ENCODE measurements around the gene PLPP3. TPM values are rescaled to one million over a fixed set of nuclear protein-coding genes. Genes with fewer than 3 reads are reported as not detected.

Gene PLPP3
- total and polyA plus RNA-seq, 12 donors: 11.7 to 156 (median 96.1) TPM

DNA sequence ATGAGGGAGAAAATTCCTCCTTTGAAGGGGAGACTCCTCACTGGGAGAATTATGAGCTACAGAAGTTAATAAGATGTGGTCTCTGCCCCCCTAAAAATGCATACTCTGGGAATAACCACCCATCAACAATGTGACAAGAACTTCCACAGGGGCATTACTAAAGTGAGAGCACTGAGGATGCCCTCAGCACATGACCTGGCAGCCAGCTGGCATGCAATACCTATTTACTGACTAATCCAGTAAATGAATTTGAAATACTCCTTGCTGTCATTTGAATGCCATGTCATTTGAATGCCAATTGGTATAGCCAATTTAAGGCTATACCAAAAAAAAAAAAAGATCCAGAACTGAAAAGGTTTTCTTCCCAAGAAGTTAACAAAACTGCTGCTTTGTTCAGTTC is 30.8 kb downstream of the PLPP3 start:
- no peak for TF ChIP-seq POLR2A (IDR thresholded peaks at IDR 0.05)
- TF ChIP-seq, protein P1, sequence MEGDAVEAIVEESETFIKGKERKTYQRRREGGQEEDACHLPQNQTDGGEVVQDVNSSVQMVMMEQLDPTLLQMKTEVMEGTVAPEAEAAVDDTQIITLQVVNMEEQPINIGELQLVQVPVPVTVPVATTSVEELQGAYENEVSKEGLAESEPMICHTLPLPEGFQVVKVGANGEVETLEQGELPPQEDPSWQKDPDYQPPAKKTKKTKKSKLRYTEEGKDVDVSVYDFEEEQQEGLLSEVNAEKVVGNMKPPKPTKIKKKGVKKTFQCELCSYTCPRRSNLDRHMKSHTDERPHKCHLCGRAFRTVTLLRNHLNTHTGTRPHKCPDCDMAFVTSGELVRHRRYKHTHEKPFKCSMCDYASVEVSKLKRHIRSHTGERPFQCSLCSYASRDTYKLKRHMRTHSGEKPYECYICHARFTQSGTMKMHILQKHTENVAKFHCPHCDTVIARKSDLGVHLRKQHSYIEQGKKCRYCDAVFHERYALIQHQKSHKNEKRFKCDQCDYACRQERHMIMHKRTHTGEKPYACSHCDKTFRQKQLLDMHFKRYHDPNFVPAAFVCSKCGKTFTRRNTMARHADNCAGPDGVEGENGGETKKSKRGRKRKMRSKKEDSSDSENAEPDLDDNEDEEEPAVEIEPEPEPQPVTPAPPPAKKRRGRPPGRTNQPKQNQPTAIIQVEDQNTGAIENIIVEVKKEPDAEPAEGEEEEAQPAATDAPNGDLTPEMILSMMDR (IDR thresholded peaks at IDR 0.05): no peak
- DNase-seq: no peak
- Histone ChIP-seq H3K36me3 (replicated peaks in 1 of 2) (no peaks in the 10 kb centered on the region), H3K27me3 (no peaks in the 10 kb centered on the region), H3K9me3 (replicated peaks in 1 of 3) (no peaks in the 10 kb centered on the region), H3K27ac (no peak overlapping the region), H3K4me1 (replicated peaks in 1 of 2) (peaks cover 7 to 23% of the 10 kb centered on the region in 2 donors), H3K4me3 (no peak overlapping the region)
- intact Hi-C loops (cut with DNase I): no loop called here

- no peak overlapping the region for H3K27ac ChIP-seq
- intact Hi-C loops (cut with DNase I): no loop called here
- no peak for TF ChIP-seq POLR2A (IDR thresholded peaks at IDR 0.05)
- TF ChIP-seq, protein P1 (IDR thresholded peaks at IDR 0.05): no peak
- 36 to 71% (median 51%) methylated on average over 1 to 2 of the region's 2 CpGs for WGBS, 4 donors
- H3K4me3 ChIP-seq: no peak overlapping the region
- no peaks in the 10 kb centered on the region for H3K36me3 ChIP-seq (replicated peaks in 1 of 2)
- DNase-seq: peak in 3 of 7 donors; percentile 29 to 59 (median 33)
- peaks cover 7 to 23% of the 10 kb centered on the region in 2 donors for H3K4me1 ChIP-seq (replicated peaks in 1 of 2)
- H3K27me3 ChIP-seq: no peaks in the 10 kb centered on the region
- no peaks in the 10 kb centered on the region for H3K9me3 ChIP-seq (replicated peaks in 1 of 3)
These were observed 31.4 kb downstream of the PLPP3 start for GRCh38 chr1:56547977-56548376.

- Histone ChIP-seq H3K9me3 (replicated peaks in 1 of 3) (no peaks in the 10 kb centered on the region), H3K27ac (no peak overlapping the region), H3K27me3 (no peaks in the 10 kb centered on the region), H3K4me1 (replicated peaks in 1 of 2) (peaks cover 7 to 23% of the 10 kb centered on the region in 2 donors), H3K36me3 (replicated peaks in 1 of 2) (no peaks in the 10 kb centered on the region), H3K4me3 (no peak overlapping the region)
- intact Hi-C loops (cut with DNase I): no loop called here
- TF ChIP-seq, protein P1 (IDR thresholded peaks at IDR 0.05): no peak
- TF ChIP-seq POLR2A (IDR thresholded peaks at IDR 0.05): no peak
- 58 to 85% (median 76%) methylated on average over 1 of the region's 1 CpG for WGBS, 4 donors
- DNase-seq: no peak
These were observed 31.9 kb downstream of the PLPP3 start for GRCh38 chr1:56547473-56547872.

DNA sequence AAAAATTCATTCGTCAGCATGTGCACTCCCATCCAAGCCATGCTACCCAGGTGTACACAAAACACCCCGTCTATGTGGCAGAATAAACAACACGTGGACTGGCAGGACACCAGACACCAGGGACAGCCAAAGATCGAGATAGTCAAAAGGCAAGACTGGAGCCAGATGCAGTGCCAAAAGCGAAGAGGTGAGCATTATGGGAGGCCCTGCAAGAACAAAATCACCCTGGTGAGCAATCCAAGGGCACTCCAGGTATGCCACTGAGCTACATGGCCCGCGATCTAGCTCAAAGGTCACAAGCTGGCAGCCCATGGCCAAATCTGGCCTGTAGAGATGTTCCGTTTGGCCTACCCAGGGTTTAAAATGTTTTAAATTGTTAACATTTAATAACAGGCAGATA is 33.7 kb downstream of the PLPP3 start:
- no peak for DNase-seq
- Histone ChIP-seq H3K27me3 (no peaks in the 10 kb centered on the region), H3K36me3 (replicated peaks in 1 of 2) (no peaks in the 10 kb centered on the region), H3K27ac (no peak overlapping the region), H3K4me3 (no peak overlapping the region), H3K9me3 (replicated peaks in 1 of 3) (no peaks in the 10 kb centered on the region), H3K4me1 (replicated peaks in 1 of 2) (peaks cover 7 to 21% of the 10 kb centered on the region in 2 donors)
- WGBS, 4 donors: 80 to 88% (median 86%) methylated on average over 7 to 8 of the region's 8 CpGs
- intact Hi-C loops (cut with DNase I): no loop called here
- no peak for TF ChIP-seq POLR2A (IDR thresholded peaks at IDR 0.05)
- TF ChIP-seq, protein P1 (IDR thresholded peaks at IDR 0.05): no peak

Data from adrenal gland (tissue), 12 donors.